Measurements from ENCODE around the gene SLC6A6.

- TF ChIP-seq CTCF (IDR thresholded peaks at IDR 0.05) (no peak), POLR2A (IDR thresholded peaks at IDR 0.05) (no peak)
Observed at GRCh38 chr3:14503706-14504065, 101.3 kb downstream of the SLC6A6 start.

All from breast epithelium (tissue), 3 donors.